ENCODE data around the gene PSAP. TPM values are rescaled to one million over a fixed set of nuclear protein-coding genes. Genes with fewer than 3 reads are reported as not detected.

The PSAP gene
- total and polyA plus RNA-seq, 4 donors = 255 to 671 (median 472) TPM

- Histone ChIP-seq H3K4me1 (ENCODE audit: control insufficient read depth in 4 of 4, insufficient read depth in 4 of 4, low read length in 3 of 4) (peaks cover 0 to 3% (median 0%) of the 10 kb centered on the region in 4 donors), H3K27me3 (ENCODE audit: control insufficient read depth in 4 of 4, insufficient read depth in 4 of 4, low read length in 3 of 4) (no peaks in the 10 kb centered on the region), H3K36me3 (ENCODE audit: control insufficient read depth in 4 of 4, insufficient read depth in 3 of 4, low read depth in 1 of 4, low read length in 3 of 4) (no peaks in the 10 kb centered on the region), H3K9ac (ENCODE audit: low read depth in 1 of 2, low read length in 2 of 2) (no peak overlapping the region), H3K9me3 (ENCODE audit: control insufficient read depth in 4 of 4, low read length in 3 of 4) (no peaks in the 10 kb centered on the region), H3K27ac (ENCODE audit: low read depth in 1 of 2, low read length in 2 of 2) (no peak overlapping the region), H3K4me3 (ENCODE audit: low read depth in 1 of 3, low read length in 3 of 3) (no peak overlapping the region)
- TF ChIP-seq, protein P1, sequence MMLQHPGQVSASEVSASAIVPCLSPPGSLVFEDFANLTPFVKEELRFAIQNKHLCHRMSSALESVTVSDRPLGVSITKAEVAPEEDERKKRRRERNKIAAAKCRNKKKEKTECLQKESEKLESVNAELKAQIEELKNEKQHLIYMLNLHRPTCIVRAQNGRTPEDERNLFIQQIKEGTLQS (IDR thresholded peaks at IDR 0.05) = no peak
- TF ChIP-seq ZBTB33 (IDR thresholded peaks at IDR 0.05) (no peak), JUND (IDR thresholded peaks at IDR 0.05) (no peak)
- WGBS = 85% methylated on average over 6 of the region's 6 CpGs
- no peak for DNase-seq (ENCODE audit: low spot score)
Observed at GRCh38 chr10:71782221-71782916, 68.7 kb downstream of the PSAP start.

GRCh38 chr10:71780719-71781118 lies 70.3 kb downstream of the PSAP start:
- Histone ChIP-seq H3K9me3 (ENCODE audit: control insufficient read depth in 4 of 4, low read length in 3 of 4) (no peaks in the 10 kb centered on the region), H3K27ac (ENCODE audit: low read depth in 1 of 2, low read length in 2 of 2) (no peak overlapping the region), H3K4me3 (ENCODE audit: low read depth in 1 of 3, low read length in 3 of 3) (no peak overlapping the region), H3K4me1 (ENCODE audit: control insufficient read depth in 4 of 4, insufficient read depth in 4 of 4, low read length in 3 of 4) (peaks cover 0 to 3% (median 0%) of the 10 kb centered on the region in 4 donors), H3K9ac (ENCODE audit: low read depth in 1 of 2, low read length in 2 of 2) (no peak overlapping the region), H3K36me3 (ENCODE audit: control insufficient read depth in 4 of 4, insufficient read depth in 3 of 4, low read depth in 1 of 4, low read length in 3 of 4) (no peaks in the 10 kb centered on the region), H3K27me3 (ENCODE audit: control insufficient read depth in 4 of 4, insufficient read depth in 4 of 4, low read length in 3 of 4) (no peaks in the 10 kb centered on the region)
- no peak for DNase-seq (ENCODE audit: low spot score)
- 92% methylated on average over 9 of the region's 9 CpGs for WGBS
- no peak for TF ChIP-seq RXRA (IDR thresholded peaks at IDR 0.05)
- no peak for TF ChIP-seq NR2F2 (IDR thresholded peaks at IDR 0.05)
- TF ChIP-seq CTCF (IDR thresholded peaks at IDR 0.05; ENCODE audit: low read depth, low read length, missing input control) = no peak
- no peak for TF ChIP-seq FOXA1 (IDR thresholded peaks at IDR 0.05)
- no peak for TF ChIP-seq YY1 (IDR thresholded peaks at IDR 0.05)
- TF ChIP-seq RAD21 (IDR thresholded peaks at IDR 0.05) = no peak
- no peak for TF ChIP-seq ZBTB33 (IDR thresholded peaks at IDR 0.05)
- TF ChIP-seq HNF4G (IDR thresholded peaks at IDR 0.05) = no peak
- TF ChIP-seq, protein P1 (IDR thresholded peaks at IDR 0.05) = no peak

DNA sequence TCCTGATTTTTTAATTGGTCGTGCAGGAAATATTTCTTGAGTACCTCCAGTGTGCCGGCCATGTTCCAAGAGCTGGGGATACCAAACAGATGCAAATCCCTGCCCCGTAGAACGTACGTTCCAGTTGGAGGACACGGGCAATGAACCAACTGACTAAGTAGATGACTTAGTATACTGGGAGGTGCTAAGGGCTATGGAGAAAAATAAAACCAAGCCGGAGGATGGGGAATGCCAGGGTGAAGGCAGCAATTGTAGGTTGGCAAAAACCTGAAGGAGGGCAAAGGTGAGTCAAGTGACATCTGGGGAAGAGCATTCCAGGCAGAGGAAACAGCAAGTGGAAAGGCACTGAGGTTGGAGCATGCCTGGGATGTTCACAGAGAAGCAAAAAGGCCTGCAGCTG lies 70.9 kb downstream of the PSAP start:
- DNase-seq (ENCODE audit: low spot score) = no peak
- Histone ChIP-seq H3K9me3 (ENCODE audit: control insufficient read depth in 4 of 4, low read length in 3 of 4) (no peaks in the 10 kb centered on the region), H3K4me3 (ENCODE audit: low read depth in 1 of 3, low read length in 3 of 3) (no peak overlapping the region), H3K27ac (ENCODE audit: low read depth in 1 of 2, low read length in 2 of 2) (no peak overlapping the region), H3K36me3 (ENCODE audit: control insufficient read depth in 4 of 4, insufficient read depth in 3 of 4, low read depth in 1 of 4, low read length in 3 of 4) (no peaks in the 10 kb centered on the region), H3K9ac (ENCODE audit: low read depth in 1 of 2, low read length in 2 of 2) (no peak overlapping the region), H3K4me1 (ENCODE audit: control insufficient read depth in 4 of 4, insufficient read depth in 4 of 4, low read length in 3 of 4) (peaks cover 0 to 3% (median 0%) of the 10 kb centered on the region in 4 donors), H3K27me3 (ENCODE audit: control insufficient read depth in 4 of 4, insufficient read depth in 4 of 4, low read length in 3 of 4) (no peaks in the 10 kb centered on the region)
- WGBS = 95% methylated on average over 7 of the region's 7 CpGs
- TF ChIP-seq, protein P2, sequence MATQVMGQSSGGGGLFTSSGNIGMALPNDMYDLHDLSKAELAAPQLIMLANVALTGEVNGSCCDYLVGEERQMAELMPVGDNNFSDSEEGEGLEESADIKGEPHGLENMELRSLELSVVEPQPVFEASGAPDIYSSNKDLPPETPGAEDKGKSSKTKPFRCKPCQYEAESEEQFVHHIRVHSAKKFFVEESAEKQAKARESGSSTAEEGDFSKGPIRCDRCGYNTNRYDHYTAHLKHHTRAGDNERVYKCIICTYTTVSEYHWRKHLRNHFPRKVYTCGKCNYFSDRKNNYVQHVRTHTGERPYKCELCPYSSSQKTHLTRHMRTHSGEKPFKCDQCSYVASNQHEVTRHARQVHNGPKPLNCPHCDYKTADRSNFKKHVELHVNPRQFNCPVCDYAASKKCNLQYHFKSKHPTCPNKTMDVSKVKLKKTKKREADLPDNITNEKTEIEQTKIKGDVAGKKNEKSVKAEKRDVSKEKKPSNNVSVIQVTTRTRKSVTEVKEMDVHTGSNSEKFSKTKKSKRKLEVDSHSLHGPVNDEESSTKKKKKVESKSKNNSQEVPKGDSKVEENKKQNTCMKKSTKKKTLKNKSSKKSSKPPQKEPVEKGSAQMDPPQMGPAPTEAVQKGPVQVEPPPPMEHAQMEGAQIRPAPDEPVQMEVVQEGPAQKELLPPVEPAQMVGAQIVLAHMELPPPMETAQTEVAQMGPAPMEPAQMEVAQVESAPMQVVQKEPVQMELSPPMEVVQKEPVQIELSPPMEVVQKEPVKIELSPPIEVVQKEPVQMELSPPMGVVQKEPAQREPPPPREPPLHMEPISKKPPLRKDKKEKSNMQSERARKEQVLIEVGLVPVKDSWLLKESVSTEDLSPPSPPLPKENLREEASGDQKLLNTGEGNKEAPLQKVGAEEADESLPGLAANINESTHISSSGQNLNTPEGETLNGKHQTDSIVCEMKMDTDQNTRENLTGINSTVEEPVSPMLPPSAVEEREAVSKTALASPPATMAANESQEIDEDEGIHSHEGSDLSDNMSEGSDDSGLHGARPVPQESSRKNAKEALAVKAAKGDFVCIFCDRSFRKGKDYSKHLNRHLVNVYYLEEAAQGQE (IDR thresholded peaks at IDR 0.05) = no peak
- no peak for TF ChIP-seq NR2F2 (IDR thresholded peaks at IDR 0.05)
- no peak for TF ChIP-seq JUND (IDR thresholded peaks at IDR 0.05)
- TF ChIP-seq FOXA1 (IDR thresholded peaks at IDR 0.05) = no peak
- TF ChIP-seq GABPA (IDR thresholded peaks at IDR 0.05 in 1 of 2, conservative IDR thresholded peaks at IDR 0.05 in 1 of 2) = no peak
- TF ChIP-seq TAF1 (conservative IDR thresholded peaks at IDR 0.05) = no peak
- no peak for TF ChIP-seq SP1 (IDR thresholded peaks at IDR 0.05)
- TF ChIP-seq, protein P1 (IDR thresholded peaks at IDR 0.05) = no peak

Measured in liver (tissue), 9 donors.